GM10266 (cell line): ENCODE data around the gene WASL.
"Not testable (repeated sequence)": the region's sequence is repeated elsewhere in the genome, so short reads cannot be mapped to it uniquely, and the experiment has no call there.

Source experiments
- DNase-seq: peaks from one replicate; pipeline ENCODE4 v3.0.0; 2012; ENCODE audit errors: extremely low spot score
- CTCF ChIP-seq: IDR thresholded peaks from 2 replicates; pipeline ENCODE4 v1.5.1; 2012; ENCODE audit warnings: mild to moderate bottlenecking, low read depth; ENCODE audit not compliant: control insufficient read depth, insufficient read depth; ENCODE audit errors: missing control alignments

The WASL gene

GRCh38 chr7:123789817-123790216 is 41.0 kb upstream of the WASL start:
- TF ChIP-seq CTCF = no peak
- DNase-seq = no peak

DNA sequence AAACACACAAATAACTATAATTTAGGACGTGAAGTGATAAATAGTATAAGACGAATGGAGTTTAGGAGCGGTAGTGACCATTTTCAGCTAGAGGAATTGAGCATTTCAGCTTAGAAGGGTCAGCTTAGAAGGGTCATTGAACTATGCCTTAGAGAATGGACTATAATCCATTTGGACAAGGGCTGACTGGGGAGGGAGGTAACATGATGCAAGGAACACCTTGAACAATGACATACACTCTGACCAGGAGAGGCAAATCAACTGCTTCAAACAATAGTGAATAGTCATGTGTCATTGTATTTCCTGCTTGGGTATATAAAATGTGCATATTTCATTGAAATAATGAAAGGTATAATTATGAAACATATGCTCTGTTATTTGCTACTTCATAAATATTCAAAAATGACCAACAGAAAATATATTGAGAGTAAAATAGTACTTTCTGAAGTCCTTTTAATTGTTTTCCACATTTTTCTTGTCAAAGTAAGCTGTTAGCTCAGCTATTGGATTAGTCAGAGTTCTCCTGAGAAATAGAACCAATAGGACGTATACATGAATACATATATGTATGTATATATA is 40.5 kb upstream of the WASL start:
- no peak for TF ChIP-seq CTCF
- no peak for DNase-seq

DNA sequence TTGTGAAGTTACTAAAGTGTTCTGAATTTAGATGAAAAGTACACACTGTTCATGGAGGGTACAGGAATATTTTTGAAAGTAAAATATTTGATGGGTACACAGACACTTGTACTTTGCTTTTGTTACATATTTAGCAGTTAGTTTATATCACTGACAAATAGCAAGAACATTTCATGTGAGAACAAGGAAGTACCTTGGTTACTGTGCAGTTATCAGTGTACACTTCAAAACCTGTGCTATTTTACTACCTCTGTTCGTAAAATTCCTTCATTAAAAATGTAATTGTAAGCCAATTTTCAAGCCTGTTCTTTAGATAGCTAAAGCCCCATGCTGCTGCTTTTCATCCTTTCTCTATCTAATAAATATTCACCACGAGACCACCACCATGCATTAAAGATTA is 39.8 kb upstream of the WASL start:
- no peak for DNase-seq
- no peak for TF ChIP-seq CTCF

- no peak for TF ChIP-seq CTCF
- DNase-seq = no peak
Observed at GRCh38 chr7:123787220-123788007, 38.6 kb upstream of the WASL start.

- no peak for DNase-seq
- TF ChIP-seq CTCF = no peak
Observed at GRCh38 chr7:123784263-123784662, 35.5 kb upstream of the WASL start.

DNA sequence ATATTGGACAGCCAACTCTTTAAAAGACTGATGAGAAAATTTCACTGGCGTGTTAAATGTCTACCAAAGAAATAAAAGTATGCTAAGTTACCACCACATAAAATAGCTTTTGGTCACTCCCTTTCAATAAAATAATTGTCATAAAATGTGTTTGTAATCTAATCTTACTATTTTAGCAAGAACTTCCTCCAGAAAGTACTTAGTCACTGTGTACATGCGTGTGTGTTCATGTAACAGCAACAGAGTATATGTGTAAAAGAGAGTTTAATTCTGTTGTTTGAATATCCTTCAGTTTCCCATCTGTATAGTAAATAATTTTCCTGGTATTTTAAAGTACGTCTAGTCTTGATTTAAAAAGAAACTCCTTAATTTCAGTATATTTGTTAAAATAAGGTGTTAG is 35.0 kb upstream of the WASL start:
- no peak for DNase-seq
- no peak for TF ChIP-seq CTCF

GRCh38 chr7:123782071-123782798 is 33.4 kb upstream of the WASL start:
- no peak for DNase-seq

DNA sequence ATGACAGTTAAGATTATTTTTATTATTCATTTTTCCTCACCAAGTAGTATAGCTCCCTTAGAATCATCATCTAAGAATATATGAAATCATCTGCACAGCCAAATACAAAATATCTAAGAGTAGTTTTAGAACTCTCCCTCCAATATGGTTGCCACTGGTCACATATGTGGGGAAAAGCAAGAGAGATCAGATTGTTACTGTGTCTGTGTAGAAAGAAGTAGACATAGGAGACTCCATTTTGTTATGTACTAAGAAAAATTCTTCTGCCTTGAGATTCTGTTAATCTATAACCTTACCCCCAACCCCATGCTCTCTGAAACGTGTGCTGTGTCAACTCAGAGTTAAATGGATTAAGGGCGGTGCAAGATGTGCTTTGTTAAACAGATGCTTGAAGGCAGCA is 31.7 kb upstream of the WASL start:
- not testable (repeated sequence) for DNase-seq

More at GRCh38 chr7:123782071-123782798, 33.4 kb upstream of the WASL start:
- no peak for TF ChIP-seq CTCF
